NCI-H1436 (cell line): ENCODE results near the gene EDDM13.
"Not testable (repeated sequence)": the region's sequence is repeated elsewhere in the genome, so short reads cannot be mapped to it uniquely, and the experiment has no call there.

Experiments used
- DNase-seq: peaks from one replicate; lab custom pipeline; 2025; lab: John Stamatoyannopoulos, UW

The EDDM13 gene

GRCh38 chr19:56272161-56272798 lies at the start of gene EDDM13:
EDDM13 (plus strand) TSS chr19:56272748; CDS start chr19:56272835, 87 bp downstream.
- no peak for DNase-seq

GRCh38 chr19:56222901-56223300 lies 49.6 kb upstream of the EDDM13 start:
- no peak for DNase-seq

- DNase-seq, result no peak
Measured at GRCh38 chr19:56223481-56223880, 49.1 kb upstream of the EDDM13 start.

GRCh38 chr19:56245121-56245740 lies 27.3 kb upstream of the EDDM13 start:
- DNase-seq, result no peak

GRCh38 chr19:56245764-56246163 lies 26.8 kb upstream of the EDDM13 start:
- not testable (repeated sequence) for DNase-seq

- DNase-seq, result not testable (repeated sequence)
Measured at GRCh38 chr19:56248736-56249338, 23.7 kb upstream of the EDDM13 start.

- DNase-seq, result peak; percentile 25
Measured at GRCh38 chr19:56252699-56253422, 19.7 kb upstream of the EDDM13 start.

GRCh38 chr19:56253737-56254136 lies 18.8 kb upstream of the EDDM13 start:
- DNase-seq, result peak; percentile 57

GRCh38 chr19:56258272-56258671 lies 14.3 kb upstream of the EDDM13 start:
- no peak for DNase-seq

GRCh38 chr19:56261145-56261544 lies 11.4 kb upstream of the EDDM13 start:
- DNase-seq, result no peak

- not testable (repeated sequence) for DNase-seq
Measured at GRCh38 chr19:56261932-56262331, 10.6 kb upstream of the EDDM13 start.

- DNase-seq, result no peak
Measured at GRCh38 chr19:56263319-56263718, 9.2 kb upstream of the EDDM13 start.

- no peak for DNase-seq
Measured at GRCh38 chr19:56266051-56266450, 6.5 kb upstream of the EDDM13 start.

GRCh38 chr19:56269348-56269747 lies 3.2 kb upstream of the EDDM13 start:
- DNase-seq, result no peak

GRCh38 chr19:56270676-56271075 lies 1.9 kb upstream of the EDDM13 start:
- DNase-seq, result no peak

- no peak for DNase-seq
Measured at GRCh38 chr19:56271151-56271550, 1.4 kb upstream of the EDDM13 start.

- DNase-seq, result no peak
Measured at GRCh38 chr19:56273563-56274117, 1.1 kb downstream of the EDDM13 start.

GRCh38 chr19:56282809-56283208 lies 10.3 kb downstream of the EDDM13 start:
- no peak for DNase-seq

- no peak for DNase-seq
Measured at GRCh38 chr19:56284746-56285145, 12.2 kb downstream of the EDDM13 start.

GRCh38 chr19:56290104-56290503 lies 17.6 kb downstream of the EDDM13 start:
- DNase-seq, result no peak

GRCh38 chr19:56291867-56292266 lies 19.3 kb downstream of the EDDM13 start:
- no peak for DNase-seq

GRCh38 chr19:56294549-56294948 lies 22.0 kb downstream of the EDDM13 start:
- no peak for DNase-seq
